IPS-NIHi11 (cell line): Measurements from ENCODE around the gene VRK3.
"Not testable (repeated sequence)": the region's sequence is repeated elsewhere in the genome, so short reads cannot be mapped to it uniquely, and the experiment has no call there.

Experiments
- DNase-seq: peaks from one replicate; pipeline ENCODE4 v3.0.0; 2012; ENCODE audit warnings: mixed read lengths, low spot score

The VRK3 gene

GRCh38 chr19:49954933-49955332, 70.2 kb downstream of the VRK3 start:
- DNase-seq: no peak

DNA sequence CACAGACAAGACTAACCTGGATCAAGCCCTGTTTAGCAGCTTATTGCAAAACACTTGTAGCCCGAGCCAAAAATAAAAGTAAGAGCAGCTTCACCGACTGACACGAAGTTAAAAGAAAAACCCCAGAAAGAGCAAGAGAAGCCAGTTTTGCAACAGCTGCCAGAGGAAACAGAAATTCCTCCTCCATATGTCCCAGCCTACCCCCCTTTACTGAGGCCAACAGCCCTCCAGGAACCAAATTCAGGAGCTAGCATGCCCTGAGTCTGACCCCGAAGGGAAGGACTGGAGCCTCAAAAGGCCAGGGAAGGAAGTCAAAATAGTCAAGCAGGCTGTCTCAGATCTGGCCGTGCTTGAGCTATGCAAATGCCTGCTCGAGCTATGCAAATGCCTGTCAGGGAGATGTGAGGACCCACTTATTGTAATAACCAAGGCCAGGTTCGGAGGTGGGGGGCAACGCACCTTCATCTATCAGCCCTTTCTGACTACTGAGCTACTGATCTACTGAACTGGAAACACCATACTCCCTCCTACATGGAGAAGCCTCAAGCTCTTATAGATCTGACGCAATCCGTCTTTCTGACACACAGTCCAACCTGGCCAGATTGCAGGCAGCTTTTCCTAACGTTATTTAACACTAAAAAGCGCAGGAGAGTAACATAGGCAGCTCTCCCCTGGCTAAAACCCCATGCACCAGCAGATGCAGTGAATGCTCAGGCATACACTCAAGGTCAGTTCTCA, 70.9 kb downstream of the VRK3 start:
- DNase-seq: no peak

- no peak for DNase-seq
Measured at GRCh38 chr19:49953416-49953815, 71.8 kb downstream of the VRK3 start.

DNA sequence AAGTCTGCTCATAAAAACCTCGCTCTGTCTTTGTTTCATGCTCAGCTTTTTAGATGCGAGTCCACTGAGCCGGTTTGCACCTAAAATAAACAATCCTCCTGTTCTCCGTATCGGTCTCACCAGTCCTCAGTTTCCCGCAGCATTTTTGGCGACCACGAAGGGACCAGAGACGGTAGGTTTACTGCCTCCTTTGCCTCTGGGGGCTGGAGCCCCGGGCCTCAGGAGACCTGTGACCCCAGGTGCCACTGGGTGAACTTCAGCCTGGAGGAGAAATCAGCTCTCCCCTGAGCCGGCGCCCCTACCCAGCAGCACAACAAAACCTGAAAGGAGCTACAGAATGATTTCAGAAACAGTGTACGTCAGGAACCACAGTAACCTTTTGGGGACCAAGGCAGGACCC, 72.3 kb downstream of the VRK3 start:
- no peak for DNase-seq

DNA sequence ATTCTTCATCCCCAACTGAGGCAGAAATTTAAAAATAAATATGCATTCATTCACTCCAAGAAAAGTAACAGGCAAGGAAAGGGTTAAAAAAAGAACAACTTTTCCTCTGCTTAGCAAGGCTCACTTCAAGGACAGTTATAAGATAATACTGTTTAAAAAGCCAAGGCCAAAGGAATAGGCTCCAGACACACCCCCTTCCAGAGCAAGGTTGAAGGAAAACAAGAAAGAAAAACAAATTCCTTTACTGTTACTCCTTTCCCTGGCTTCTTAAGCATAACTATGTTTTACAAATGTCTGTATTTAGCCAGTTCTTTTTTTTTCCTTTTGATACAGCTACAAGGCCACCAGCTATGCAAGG, 72.7 kb downstream of the VRK3 start:
- DNase-seq: no peak

GRCh38 chr19:49951806-49952478, 73.2 kb downstream of the VRK3 start:
- no peak for DNase-seq

- no peak for DNase-seq
Measured at GRCh38 chr19:49950956-49951526, 74.1 kb downstream of the VRK3 start.

DNA sequence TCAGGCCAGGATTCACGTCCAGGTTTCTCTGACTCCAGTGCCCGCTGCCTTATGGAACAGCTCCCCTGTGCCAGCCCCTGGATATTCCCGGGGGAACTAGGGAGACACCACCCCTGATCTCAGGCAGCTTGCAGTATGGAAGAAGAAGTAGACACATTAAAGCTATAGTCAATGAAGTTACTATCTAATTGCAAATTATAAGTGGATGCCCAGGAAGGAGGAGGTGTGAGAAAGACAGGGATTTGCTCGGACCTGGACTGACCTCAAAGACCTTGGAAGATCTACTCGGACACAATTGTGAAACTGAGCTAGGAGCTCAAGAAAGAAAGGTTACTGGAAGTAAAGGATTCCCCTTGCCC, 74.6 kb downstream of the VRK3 start:
- DNase-seq: no peak

DNA sequence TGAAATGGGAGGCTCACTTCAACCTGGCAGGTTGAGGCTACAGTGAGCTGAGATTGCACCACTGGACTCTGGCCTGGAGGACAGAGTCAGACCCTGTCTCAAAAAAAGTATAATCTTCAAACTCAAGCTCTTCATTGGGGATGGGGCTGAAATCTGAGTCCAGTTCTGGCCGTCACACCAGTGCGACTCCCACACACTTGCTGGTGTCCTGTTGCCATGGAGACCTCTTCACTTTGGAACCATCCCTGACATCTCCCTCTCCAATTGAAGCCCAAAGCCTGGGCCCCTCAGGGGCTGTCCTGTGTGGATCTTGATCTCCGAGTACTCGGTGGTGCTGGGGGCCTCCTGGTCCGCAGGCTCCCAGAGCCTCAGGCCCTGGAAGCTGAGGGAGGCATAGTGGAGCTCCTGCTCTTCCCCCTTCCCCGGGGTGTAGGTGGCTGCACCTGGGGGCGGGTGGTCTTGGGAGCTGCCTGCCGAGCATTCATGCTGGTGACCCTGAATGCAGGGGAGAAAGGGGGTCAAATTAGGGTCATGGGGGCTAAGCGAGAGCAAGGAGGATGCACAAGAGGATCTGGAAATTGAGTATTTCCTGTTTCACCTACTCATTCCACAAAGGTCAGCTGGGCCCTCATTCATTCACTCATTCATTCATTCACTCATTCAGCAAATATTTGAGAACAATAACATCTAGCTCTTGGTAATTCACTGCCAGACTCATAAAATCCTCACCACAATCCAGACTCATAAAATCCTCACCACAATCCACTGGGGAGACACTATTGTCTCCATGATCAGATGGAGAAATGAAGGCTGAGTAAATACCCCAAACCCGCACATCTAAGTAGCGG, 75.2 kb downstream of the VRK3 start:
- no peak for DNase-seq

DNA sequence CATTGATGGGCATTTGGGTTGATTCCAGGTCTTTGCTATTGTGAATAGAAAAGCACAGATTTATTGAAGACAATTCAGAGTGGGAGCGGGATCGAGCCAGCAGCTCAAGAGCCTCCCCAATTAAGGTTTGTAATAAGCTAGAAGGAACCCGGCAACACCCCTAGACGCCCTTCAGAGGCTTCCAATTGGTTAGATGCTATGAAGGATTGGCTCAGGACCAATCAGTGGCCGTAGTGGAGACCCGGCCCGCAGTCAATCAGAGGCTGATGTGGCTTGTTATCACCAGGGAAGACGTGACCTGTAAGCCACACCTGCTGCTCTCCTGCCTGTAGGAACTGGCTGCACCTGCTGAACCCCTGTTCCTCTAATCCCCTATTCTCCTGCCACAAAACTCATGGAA, 78.8 kb downstream of the VRK3 start:
- no peak for DNase-seq

- DNase-seq: not testable (repeated sequence)
Measured at GRCh38 chr19:49944567-49944966, 80.6 kb downstream of the VRK3 start.

DNA sequence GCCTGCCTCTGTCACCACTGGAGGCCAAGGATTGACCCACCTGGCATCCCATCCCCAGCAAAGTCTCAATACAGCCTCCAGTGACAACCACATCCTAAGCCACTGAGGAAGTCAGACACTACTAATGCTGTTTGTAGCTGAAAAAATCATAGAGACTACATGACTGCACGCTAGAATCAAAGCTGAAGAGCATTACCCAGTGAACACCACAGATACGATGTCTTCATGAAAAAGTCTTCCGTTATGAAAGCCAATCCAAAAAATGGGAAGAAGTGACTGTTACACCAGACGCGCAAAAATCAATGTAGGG, 84.7 kb downstream of the VRK3 start:
- no peak for DNase-seq

DNA sequence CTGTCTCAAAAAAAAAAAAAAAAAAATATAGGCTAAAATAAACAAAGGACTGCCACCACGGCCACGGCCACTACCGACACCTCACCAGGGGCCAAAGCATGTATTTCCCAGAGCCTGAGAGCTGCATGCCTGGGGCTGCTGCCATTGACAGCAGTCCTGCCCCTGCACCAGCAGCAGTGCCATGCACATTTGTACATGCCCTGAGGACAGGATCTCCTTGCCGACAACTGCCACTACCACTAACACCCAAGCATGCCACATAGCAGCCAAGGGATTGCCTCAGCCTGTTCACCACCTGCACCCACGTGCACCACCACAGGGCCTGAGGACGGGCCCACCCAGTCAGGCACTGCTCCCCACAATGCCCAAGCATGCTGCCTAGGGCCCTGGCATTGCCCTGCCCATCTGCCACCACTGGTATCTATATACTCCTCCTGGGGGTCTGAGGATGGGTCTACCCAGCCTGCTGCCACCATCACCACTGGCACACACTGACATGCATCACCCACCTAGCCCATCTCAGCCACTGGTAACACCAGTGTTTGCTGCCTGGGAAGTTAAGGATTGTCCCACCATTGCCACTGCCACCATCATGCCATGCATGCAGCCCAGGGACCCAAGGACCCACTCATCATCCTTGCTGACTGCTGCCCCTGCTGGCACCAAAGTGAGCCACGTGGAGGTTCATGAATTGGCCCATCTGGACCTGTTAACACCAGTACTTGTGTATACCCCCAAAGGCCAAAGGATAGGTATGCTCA, 85.3 kb downstream of the VRK3 start:
- no peak for DNase-seq

DNA sequence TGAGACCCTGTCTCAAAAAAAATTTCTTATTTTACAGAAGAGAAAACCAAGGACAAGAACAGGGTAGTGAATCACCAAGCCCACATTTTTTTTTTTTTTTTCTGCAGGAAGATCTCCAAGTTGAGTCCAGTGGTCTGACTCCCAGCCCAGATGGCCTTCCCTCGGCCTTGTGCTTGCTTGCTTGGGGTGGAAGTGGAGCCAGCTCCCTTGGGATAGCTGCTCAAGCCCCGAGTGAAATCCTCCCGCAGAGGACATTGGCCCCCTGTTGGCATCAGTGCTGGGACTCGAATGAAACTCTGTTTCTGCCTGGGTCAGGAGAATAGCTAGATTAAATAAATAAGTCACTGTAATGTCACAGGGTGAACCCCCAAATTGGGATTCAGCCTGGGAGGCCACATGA, 86.5 kb downstream of the VRK3 start:
- DNase-seq: no peak

DNA sequence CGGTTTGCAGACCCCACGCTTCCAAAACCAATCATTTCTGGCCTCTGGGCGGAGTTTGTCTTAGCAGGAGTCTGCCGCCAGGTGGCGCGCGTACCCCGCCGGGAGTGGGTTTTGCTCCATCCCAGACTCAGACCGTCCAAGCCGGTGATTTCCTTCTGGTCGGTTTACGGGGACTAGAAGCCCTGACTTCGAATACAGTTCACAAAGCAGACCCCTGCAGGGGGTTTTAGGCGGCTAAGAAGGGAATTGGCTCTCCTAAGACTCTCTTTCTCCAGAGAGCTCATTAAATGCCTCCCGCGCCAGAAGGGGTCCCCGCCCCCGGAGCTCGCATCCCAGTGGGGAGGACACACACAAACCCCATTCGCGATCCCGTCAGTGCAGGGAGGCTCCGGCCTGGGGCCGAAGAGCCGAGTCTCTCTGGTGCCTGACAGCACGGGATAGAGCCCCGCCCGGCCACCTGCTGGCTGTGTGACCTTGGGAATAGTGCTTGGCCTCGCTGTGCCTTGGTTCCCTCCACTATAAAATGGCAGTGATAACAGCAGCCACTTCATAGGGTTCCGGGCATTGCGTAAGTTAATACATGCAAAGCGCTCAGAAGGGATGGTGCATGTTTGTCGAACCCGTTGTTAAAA, 87.3 kb downstream of the VRK3 start:
- peak; percentile 84 for DNase-seq

- no peak for DNase-seq
Measured at GRCh38 chr19:49936549-49936948, 88.6 kb downstream of the VRK3 start.

GRCh38 chr19:49933643-49934042, 91.5 kb downstream of the VRK3 start:
- DNase-seq: no peak

- DNase-seq: no peak
Measured at GRCh38 chr19:49932731-49933131, 92.4 kb downstream of the VRK3 start.

- no peak for DNase-seq
Measured at GRCh38 chr19:49932041-49932451, 93.1 kb downstream of the VRK3 start.

DNA sequence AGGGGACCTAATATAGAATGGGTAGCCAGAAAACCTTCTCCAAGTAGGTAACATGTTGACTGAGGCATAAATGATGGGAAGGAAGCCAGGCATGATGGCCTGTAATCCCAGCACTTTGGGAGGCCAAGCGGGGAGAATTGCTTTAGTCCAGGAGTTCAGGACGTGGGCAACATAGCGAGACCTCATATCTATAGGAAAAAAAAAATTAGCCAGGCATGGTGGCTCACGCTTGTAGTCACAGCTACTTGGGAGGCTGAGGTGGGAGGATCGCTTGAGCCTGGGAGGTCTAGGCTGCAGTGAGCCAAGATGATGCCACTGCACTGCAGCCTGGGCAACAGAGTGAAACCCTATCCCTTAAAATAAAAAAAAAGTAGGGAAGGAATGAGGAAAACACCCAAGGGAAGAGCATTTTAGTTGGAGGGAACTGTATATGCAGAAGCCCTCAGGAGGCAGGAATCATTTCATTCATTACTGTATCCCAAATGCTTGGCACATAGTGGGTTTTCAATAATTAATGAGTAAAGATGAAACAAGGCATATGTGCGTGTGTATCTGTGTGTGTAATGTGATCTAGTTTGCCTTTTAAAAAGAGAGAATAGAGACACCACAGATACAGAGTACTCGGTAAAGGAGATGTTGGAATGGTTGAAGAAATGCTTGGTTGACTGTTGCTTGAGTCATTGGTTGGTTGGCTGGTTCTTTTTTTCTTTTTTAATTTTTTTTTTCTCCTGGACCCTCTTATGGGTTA, 93.7 kb downstream of the VRK3 start:
- no peak for DNase-seq

DNA sequence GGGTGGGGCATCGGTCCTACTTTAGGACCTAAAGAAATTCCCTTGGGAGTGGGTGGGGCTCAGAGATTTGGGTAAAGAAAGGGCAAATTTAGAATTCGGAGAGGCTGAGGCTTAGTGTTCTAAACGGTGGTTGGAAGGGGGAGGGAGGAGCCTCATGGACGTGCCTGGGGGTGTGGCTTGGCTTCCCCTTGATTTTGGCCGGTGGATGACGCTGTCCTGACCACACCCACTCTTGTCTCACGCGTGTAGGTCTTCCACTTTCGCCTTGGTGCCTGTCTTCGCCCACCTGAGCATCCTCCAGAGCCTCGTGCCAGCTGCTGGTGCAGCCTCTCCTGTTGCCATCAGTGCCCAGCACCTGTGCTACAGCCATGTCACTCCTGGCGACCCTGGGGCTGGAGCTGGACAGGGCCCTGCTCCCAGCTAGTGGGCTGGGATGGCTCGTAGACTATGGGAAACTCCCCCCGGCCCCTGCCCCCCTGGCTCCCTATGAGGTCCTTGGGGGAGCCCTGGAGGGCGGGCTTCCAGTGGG, 94.6 kb downstream of the VRK3 start:
- peak; percentile 76 for DNase-seq
